Psoas muscle (tissue), 8 donors: ENCODE measurements around the gene ANKRD33. TPM values are rescaled to one million over a fixed set of nuclear protein-coding genes. Genes with fewer than 3 reads are reported as not detected.

Experiments
- ATAC-seq, 4 donors: fragments of 200-7000 bp; cut with Tn5 transposase; one replicate each; pipeline ENCODE4 v1.9.1; 2020; ENCODE audit warnings: moderate library complexity in 3 of 4, mild to moderate bottlenecking in 2 of 4
- DNase-seq, 2 donors: peaks; one replicate each; pipeline ENCODE4 v3.0.0-alpha.2; 2020
- H3K27ac ChIP-seq: fragments of 200-600 bp; one replicate; pipeline ENCODE4 v1.8.0; 2022
- H3K27me3 ChIP-seq, 3 donors: fragments of 200-600 bp in 1 of 3; one replicate each; pipeline versions ENCODE4 v1.6.1 to v1.8.0; 2013 to 2022; ENCODE audit warnings: low read length in 2 of 3, mild to moderate bottlenecking in 2 of 3, moderate library complexity in 1 of 3; ENCODE audit not compliant: insufficient read depth in 3 of 3
- H3K36me3 ChIP-seq, 2 donors: fragments of 200-600 bp in 1 of 2; one replicate each; pipeline versions ENCODE4 v1.6.1 to v1.8.0; 2013 to 2022; ENCODE audit warnings: low read depth in 1 of 2, mild to moderate bottlenecking in 1 of 2, moderate library complexity in 1 of 2; ENCODE audit not compliant: insufficient read depth in 1 of 2
- H3K4me1 ChIP-seq: fragments of 200-600 bp; one replicate; pipeline ENCODE4 v1.8.0; 2022
- H3K4me3 ChIP-seq: fragments of 200-600 bp; one replicate; pipeline ENCODE4 v1.8.0; 2022; ENCODE audit warnings: mild to moderate bottlenecking
- H3K9me3 ChIP-seq: fragments of 200-600 bp; one replicate; pipeline ENCODE4 v1.8.0; 2022
- CTCF ChIP-seq: fragments of 200-600 bp; IDR thresholded peaks from one replicate; pipeline ENCODE4 v1.8.0; 2022; ENCODE audit warnings: antibody characterized with exemption
- WGBS, 3 donors: extraction: QIAGEN DNeasy Blood & Tissue Kit; methylation state at CpG; one replicate each; pipeline versions ENCODE4 v1.1.6 to v1.1.7; 2013; 5-methylcytosine and 5-hydroxymethylcytosine counted together
- intact Hi-C, 2 donors: fragments of 100-400 bp; cut with DNase I; formaldehyde crosslinking; loops; one replicate each; pipeline versions ENCODE4 v1.11.0 to v1.14.2; 2022
- polyA plus RNA-seq, 3 donors: library from polyadenylated mRNA; stranded (reverse); fragments of 200-250 nt; gene quantifications; one replicate each; pipeline ENCODE4 v1.2.3, GENCODE V29; 2013
- total RNA-seq, 4 donors: library from RNA; stranded (reverse); fragmentation: NEBNext Ultra II Directional in 2 of 4; extraction: Animal tissue kit (Norgen Biotek cat#: 25700) in 2 of 4; gene quantifications; one replicate each; pipeline versions ENCODE4 v1.2.1 to v1.2.4, GENCODE V29; 2021 to 2023
- donor health status: healthy with polysubstance abuse.
- donor health status: DM: no; HTN: no; CAD: no; lungs with moderate emphysema.
- donor health status: Bipolar disorder and iron deficiency.
- donor health status: healthy.
- donor health status: DM: yes; HTN: yes; CAD: no.
- donor health status: DM: no; HTN: no; CAD: no.
- donor health status: DM: no; HTN: no; CAD: no.
- donor health status: DM: yes; HTN: yes; CAD: no.

ANKRD33 gene
- total and polyA plus RNA-seq, 7 donors, result 0.16 TPM; not detected in 6

GRCh38 chr12:51938726-51939125, 50.8 kb downstream of the ANKRD33 start:
- no peak for ATAC-seq
- Histone ChIP-seq H3K27ac (no peak overlapping the region), H3K9me3 (peaks cover 2% of the 10 kb centered on the region), H3K4me1 (peaks cover 9% of the 10 kb centered on the region), H3K4me3 (no peak overlapping the region), H3K36me3 (no peaks in the 10 kb centered on the region), H3K27me3 (no peaks in the 10 kb centered on the region)
- 92 to 96% (median 94%) methylated on average over 6 of the region's 6 CpGs for WGBS, 3 donors
- intact Hi-C loops, result no loop called here
- no peak for TF ChIP-seq CTCF
- no peak for DNase-seq

- H3K4me3 ChIP-seq, result peak overlapping the region; percentile 30
- DNase-seq (no peak), ATAC-seq (peak in 3 of 4 donors; percentile 47 to 67 (median 60))
- H3K36me3 ChIP-seq, result no peaks in the 10 kb centered on the region
- H3K4me1 ChIP-seq, result peaks cover 9% of the 10 kb centered on the region
- TF ChIP-seq CTCF, result no peak
- H3K27me3 ChIP-seq, result no peaks in the 10 kb centered on the region
- 9 to 16% (median 13%) methylated on average over 15 of the region's 15 CpGs for WGBS, 3 donors
- peaks cover 16% of the 10 kb centered on the region for H3K9me3 ChIP-seq
- H3K27ac ChIP-seq, result no peak overlapping the region
- intact Hi-C loops, result loop anchor here in 1 of 2 donors (5.0 kb wide), 1 partner anchor 36 kb away; no protein-coding TSS in a partner anchor
Observed at GRCh38 chr12:51941011-51941581, 53.2 kb downstream of the ANKRD33 start.

Other genes with a start within 250 kb of the ANKRD33 start
- under 1 TPM; 0.17 to 0.20 (median 0.18) TPM for gene FIGNL2, start 39.4 kb upstream of the ANKRD33 start, total RNA-seq
- under 1 TPM; 0.01 to 0.08 (median 0.04) TPM for gene FIGNL2, start 39.4 kb upstream of the ANKRD33 start, polyA plus RNA-seq
- 10 to 100 TPM; 24.1 to 40.8 (median 25.8) TPM for gene ACVRL1, start 19.4 kb downstream of the ANKRD33 start, total RNA-seq
- 10 to 100 TPM; 10.8 to 22.8 (median 13.9) TPM for gene ACVRL1, start 19.4 kb downstream of the ANKRD33 start, polyA plus RNA-seq
- gene ACVR1B, start 63.6 kb downstream of the ANKRD33 start, total RNA-seq, result 10 to 100 TPM; 10.5 to 16.6 (median 14.0) TPM
- 10 to 100 TPM in 1 of 3 donors, 1 to 10 TPM in 2; 5.8 to 14.9 (median 6.0) TPM for gene ACVR1B, start 63.6 kb downstream of the ANKRD33 start, polyA plus RNA-seq
- gene TAMALIN, start 118.8 kb downstream of the ANKRD33 start, total RNA-seq, result 10 to 100 TPM in 3 of 4 donors, 1 to 10 TPM in 1; 8.0 to 12.8 (median 11.5) TPM
- 1 to 10 TPM; 5.5 to 9.6 (median 6.8) TPM for gene TAMALIN, start 118.8 kb downstream of the ANKRD33 start, polyA plus RNA-seq
- 10 to 100 TPM; 17.5 to 92.8 (median 56.9) TPM for gene NR4A1, start 163.3 kb downstream of the ANKRD33 start, total RNA-seq
- 10 to 100 TPM; 35.5 to 74.0 (median 50.2) TPM for gene NR4A1, start 163.3 kb downstream of the ANKRD33 start, polyA plus RNA-seq
- 10 to 100 TPM; 25.1 to 35.3 (median 26.5) TPM for gene ATG101, start 181.9 kb downstream of the ANKRD33 start, total RNA-seq
- gene ATG101, start 181.9 kb downstream of the ANKRD33 start, polyA plus RNA-seq, result 100 to 1,000 TPM in 1 of 3 donors, 10 to 100 TPM in 2; 39.5 to 154 (median 90.0) TPM
- gene SMIM41, start 191.6 kb downstream of the ANKRD33 start, total RNA-seq, result under 1 TPM in 2 of 4 donors, not detected in 2; 0.16 to 0.32 TPM
- under 1 TPM in 1 of 3 donors, not detected in 2; 0.20 TPM for gene SMIM41, start 191.6 kb downstream of the ANKRD33 start, polyA plus RNA-seq